HCT116 (cell line): ENCODE measurements around the gene CHAF1A. TPM values are rescaled to one million over a fixed set of nuclear protein-coding genes. Genes with fewer than 3 reads are reported as not detected.

Experiments
- ATAC-seq: fragments of 200-7000 bp; cut with Tn5 transposase; 2 replicates; pipeline ENCODE4 v1.9.1; 2020; ENCODE audit warnings: mild to moderate bottlenecking, moderate library complexity
- BruUV-seq: library from RNA; stranded (reverse); fragments of 400-500 nt; replicated peaks from 2 replicates; lab custom pipeline; 2021; lab: Mats Ljungman, UMichigan
- CTCF ChIA-PET: fragments of 300-600 bp; sonication (Branson Sonifier 250); formaldehyde crosslinking; loops from one replicate; lab custom pipeline; 2021; ENCODE audit warnings: antibody characterized with exemption; lab: Charles Lee
- POLR2A ChIA-PET: fragments of 300-600, 350-600 bp; sonication (Branson Sonifier 250); formaldehyde crosslinking; loops from one replicate; lab custom pipeline; 2021; ENCODE audit warnings: antibody characterized with exemption; lab: Charles Lee
- RAD21 ChIA-PET, 2 experiments: fragments of 300-600 bp; sonication (Branson Sonifier 250); formaldehyde crosslinking; loops; one replicate each; lab custom pipeline; 2023; ENCODE audit warnings: low total read pairs in 2 of 2; ENCODE audit not compliant: uncharacterized antibody in 2 of 2, unreplicated experiment in 2 of 2, low non-redundant PET in 1 of 2; lab: Charles Lee
- DNase-seq: peaks from one replicate; pipeline ENCODE4 v3.0.0-alpha.2; 2010; ENCODE audit warnings: low read depth, low spot score
- H2AFZ ChIP-seq: fragments of 200-600 bp; shearing (Covaris generic), sonication (generic); 2 replicates; pipeline ENCODE4 v1.6.1; 2017; ENCODE audit warnings: low read depth, mixed run types, mixed read lengths, antibody characterized with exemption, low read length; ENCODE audit not compliant: poor library complexity, severe bottlenecking
- H3K27ac ChIP-seq: 2 replicates; pipeline ENCODE4 v1.5.1; 2012; ENCODE audit warnings: low read depth, low read length
- H3K27me3 ChIP-seq: fragments of 200-600 bp; sonication (generic); 2 replicates; pipeline ENCODE4 v1.6.1; 2016; ENCODE audit warnings: mixed run types, low read length, mixed read lengths; ENCODE audit not compliant: insufficient read depth
- H3K36me3 ChIP-seq, 2 experiments: fragments of 200-500 bp in 1 of 2; fragments of 200-600 bp in 1 of 2; sonication (Bioruptor generic) in 1 of 2; sonication (generic) in 1 of 2; 2 replicates each; pipeline versions ENCODE4 v1.5.1 to v1.6.1; 2014 to 2016; ENCODE audit warnings: low read length in 2 of 2, inconsistent platforms in 1 of 2, mixed read lengths in 1 of 2, mixed run types in 1 of 2; ENCODE audit not compliant: insufficient read depth in 2 of 2, control insufficient read depth in 1 of 2
- H3K4me1 ChIP-seq, 2 experiments: fragments of 200-600 bp in 1 of 2; sonication (generic) in 1 of 2; 2 replicates each; pipeline versions ENCODE4 v1.5.1 to v1.6.1; 2012 to 2017; ENCODE audit warnings: low read length in 2 of 2, inconsistent platforms in 1 of 2, mild to moderate bottlenecking in 1 of 2, mixed read lengths in 1 of 2, mixed run types in 1 of 2, moderate library complexity in 1 of 2; ENCODE audit not compliant: insufficient read depth in 2 of 2, control insufficient read depth in 1 of 2
- H3K4me2 ChIP-seq: fragments of 200-600 bp; sonication (generic); 2 replicates; pipeline ENCODE4 v1.6.1; 2017; ENCODE audit warnings: mixed run types, low read length, mixed read lengths
- H3K4me3 ChIP-seq, 2 experiments: fragments of 200-600 bp in 1 of 2; sonication (generic) in 1 of 2; replicated peaks in 1 of 2; 2 replicates each; pipeline ENCODE4 v1.5.1; 2011 to 2016; ENCODE audit warnings: low read length in 2 of 2, control low read depth in 1 of 2, low read depth in 1 of 2, mild to moderate bottlenecking in 1 of 2, mixed read lengths in 1 of 2, mixed run types in 1 of 2
- H3K79me2 ChIP-seq: fragments of 200-600 bp; sonication (generic); 2 replicates; pipeline ENCODE4 v1.6.1; 2017; ENCODE audit warnings: mild to moderate bottlenecking, mixed run types, low read length, moderate library complexity, mixed read lengths; ENCODE audit not compliant: insufficient read depth
- H3K9ac ChIP-seq: fragments of 200-600 bp; sonication (generic); 2 replicates; pipeline ENCODE4 v1.6.1; 2016; ENCODE audit warnings: low read length, mixed read lengths
- H3K9me2 ChIP-seq: fragments of 200-600 bp; sonication (generic), shearing (Covaris generic); 2 replicates; pipeline ENCODE4 v1.6.1; 2017; ENCODE audit warnings: mixed run types, mild to moderate bottlenecking, moderate library complexity; ENCODE audit not compliant: insufficient read depth
- H3K9me3 ChIP-seq, 2 experiments: fragments of 200-500 bp in 1 of 2; fragments of 200-600 bp in 1 of 2; sonication (Bioruptor generic) in 1 of 2; sonication (generic) in 1 of 2; 2 replicates each; pipeline ENCODE4 v1.6.1; 2014 to 2017; ENCODE audit warnings: low read length in 2 of 2, mixed read lengths in 2 of 2, inconsistent platforms in 1 of 2, low read depth in 1 of 2, mild to moderate bottlenecking in 1 of 2, mixed run types in 1 of 2, moderate library complexity in 1 of 2; ENCODE audit not compliant: control insufficient read depth in 1 of 2, insufficient read depth in 1 of 2
- H4K20me1 ChIP-seq: fragments of 200-600 bp; sonication (generic), shearing (Covaris generic); 2 replicates; pipeline ENCODE4 v1.6.1; 2017; ENCODE audit warnings: mixed run types, mild to moderate bottlenecking, moderate library complexity; ENCODE audit not compliant: insufficient read depth
- ATF3 ChIP-seq: IDR thresholded peaks from 2 replicates; pipeline ENCODE4 v1.6.1; 2012
- CBX3 ChIP-seq: IDR thresholded peaks from 2 replicates; pipeline ENCODE4 v1.6.1; 2012; ENCODE audit warnings: low read depth
- FOSL1 ChIP-seq: IDR thresholded peaks from 2 replicates; pipeline ENCODE4 v1.6.1; 2012; ENCODE audit warnings: low read depth
- JUND ChIP-seq: IDR thresholded peaks from 2 replicates; pipeline ENCODE4 v1.6.1; 2012
- POLR2AphosphoS5 ChIP-seq: IDR thresholded peaks from 2 replicates; pipeline ENCODE4 v1.6.1; 2011; ENCODE audit warnings: mild to moderate bottlenecking, low read depth, low read length, moderate library complexity
- RAD21 ChIP-seq: IDR thresholded peaks from 2 replicates; pipeline ENCODE4 v1.6.1; 2012; ENCODE audit warnings: low read depth, mild to moderate bottlenecking
- SIN3A ChIP-seq: IDR thresholded peaks from 2 replicates; pipeline ENCODE4 v1.6.1; 2012; ENCODE audit warnings: low read depth
- SP1 ChIP-seq: IDR thresholded peaks from 2 replicates; pipeline ENCODE4 v1.6.1; 2012; ENCODE audit warnings: low read depth
- SRF ChIP-seq: IDR thresholded peaks from 2 replicates; pipeline ENCODE4 v1.6.1; 2012; ENCODE audit warnings: low read depth
- ZNF274 ChIP-seq: fragments of 200-500 bp; sonication (Bioruptor generic); IDR thresholded peaks from 2 replicates; pipeline ENCODE4 v1.6.1; 2014; ENCODE audit warnings: mild to moderate bottlenecking, low read depth, low read length, inconsistent platforms
- intact Hi-C: fragments of 100-400 bp; cut with micrococcal nuclease; formaldehyde crosslinking; loops from 2 replicates; pipeline ENCODE4 v1.10.0; 2022
- total RNA-seq: library from RNA; stranded (reverse); gene quantifications from one replicate; pipeline ENCODE4 v1.2.1, GENCODE V29; 2021; ENCODE audit not compliant: unreplicated experiment
- TF ChIP-seq, protein P1 (sequence below): IDR thresholded peaks from 2 replicates; pipeline ENCODE4 v1.6.1; 2012; ENCODE audit warnings: low read depth
- TF ChIP-seq, protein P2 (sequence below), 3 experiments: fragments of 200-600 bp in 1 of 3; sonication (generic) in 1 of 3; IDR thresholded peaks in 2 of 3; conservative IDR thresholded peaks in 1 of 3; 2 replicates each; pipeline ENCODE4 v1.5.1; 2012 to 2017; ENCODE audit warnings: low read depth in 2 of 3, low read length in 2 of 3, antibody characterized with exemption in 1 of 3, borderline replicate concordance in 1 of 3, control low read depth in 1 of 3, mild to moderate bottlenecking in 1 of 3, mixed read lengths in 1 of 3, mixed run types in 1 of 3, moderate library complexity in 1 of 3; ENCODE audit not compliant: insufficient read depth in 1 of 3

Gene CHAF1A
- total RNA-seq, 1 experiment from 2014 or later: 69.9 TPM

- TF ChIP-seq POLR2AphosphoS5 (0 out of 2 replicates have a peak, but pooled peaks have one; percentile 13), FOSL1 (no peak)
- H3K4me1 ChIP-seq: peaks cover 6 to 29% of the 10 kb centered on the region in 2 experiments; a peak in 3 of 4 replicates
- no peak overlapping the region; the same call in 1 of the 2 replicates for H3K27ac ChIP-seq
- no peaks in the 10 kb centered on the region for H3K9me2 ChIP-seq
- H2AFZ ChIP-seq: no peak overlapping the region
- intact Hi-C loops: loop anchor here (5.0 kb wide), 1 partner anchor 39 kb away; the partner anchor contains the start of genes CHAF1A and SH3GL1
- DNase-seq (no peak), ATAC-seq (no peak; the same call in 1 of the 2 replicates)
- BruUV-seq: no TSS peak
- H3K4me3 ChIP-seq: no peak overlapping the region
- RAD21 ChIA-PET: no interaction called here
- H3K79me2 ChIP-seq: peaks cover 18% of the 10 kb centered on the region; the same call in 1 of the 2 replicates
- peaks cover 5 to 11% of the 10 kb centered on the region in 2 experiments; a peak in 2 of 4 replicates for H3K36me3 ChIP-seq
- no peaks in the 10 kb centered on the region for H4K20me1 ChIP-seq
- H3K9ac ChIP-seq: no peak overlapping the region
- POLR2A ChIA-PET: no interaction called here
- no peaks in the 10 kb centered on the region for H3K9me3 ChIP-seq
- CTCF ChIA-PET: interaction anchor here (0.6 to 2.2 kb wide), 3 partner anchors 11 to 35 kb away, joined by 3 to 9 read pairs (median 3); no protein-coding TSS in a partner anchor
- no peak overlapping the region for H3K4me2 ChIP-seq
- no peaks in the 10 kb centered on the region for H3K27me3 ChIP-seq
Measured at GRCh38 chr19:4363571-4364304, 38.7 kb upstream of the CHAF1A start.

- Histone ChIP-seq H3K79me2 (peaks cover 30% of the 10 kb centered on the region), H3K27me3 (no peaks in the 10 kb centered on the region), H2AFZ (no peak overlapping the region), H3K9me2 (no peaks in the 10 kb centered on the region), H4K20me1 (no peaks in the 10 kb centered on the region), H3K4me1 (peaks cover 6 to 41% of the 10 kb centered on the region in 2 experiments; a peak in 3 of 4 replicates), H3K36me3 (peaks cover 5 to 11% of the 10 kb centered on the region in 2 experiments; a peak in 2 of 4 replicates), H3K9ac (no peak overlapping the region), H3K4me2 (no peak overlapping the region), H3K27ac (peak overlapping the region; percentile 19; the same call in 1 of the 2 replicates), H3K9me3 (no peaks in the 10 kb centered on the region), H3K4me3 (no peak overlapping the region)
- ChIA-PET CTCF (no interaction called here), POLR2A (no interaction called here), RAD21 (no interaction called here)
- no peak for ATAC-seq
- no peak for DNase-seq
- BruUV-seq: no TSS peak
- intact Hi-C loops: no loop called here
- TF ChIP-seq ATF3 (no peak), CBX3 (no peak), SP1 (no peak), ZNF274 (no peak), RAD21 (no peak), SRF (no peak), SIN3A (no peak), JUND (no peak)
- TF ChIP-seq, protein P1, sequence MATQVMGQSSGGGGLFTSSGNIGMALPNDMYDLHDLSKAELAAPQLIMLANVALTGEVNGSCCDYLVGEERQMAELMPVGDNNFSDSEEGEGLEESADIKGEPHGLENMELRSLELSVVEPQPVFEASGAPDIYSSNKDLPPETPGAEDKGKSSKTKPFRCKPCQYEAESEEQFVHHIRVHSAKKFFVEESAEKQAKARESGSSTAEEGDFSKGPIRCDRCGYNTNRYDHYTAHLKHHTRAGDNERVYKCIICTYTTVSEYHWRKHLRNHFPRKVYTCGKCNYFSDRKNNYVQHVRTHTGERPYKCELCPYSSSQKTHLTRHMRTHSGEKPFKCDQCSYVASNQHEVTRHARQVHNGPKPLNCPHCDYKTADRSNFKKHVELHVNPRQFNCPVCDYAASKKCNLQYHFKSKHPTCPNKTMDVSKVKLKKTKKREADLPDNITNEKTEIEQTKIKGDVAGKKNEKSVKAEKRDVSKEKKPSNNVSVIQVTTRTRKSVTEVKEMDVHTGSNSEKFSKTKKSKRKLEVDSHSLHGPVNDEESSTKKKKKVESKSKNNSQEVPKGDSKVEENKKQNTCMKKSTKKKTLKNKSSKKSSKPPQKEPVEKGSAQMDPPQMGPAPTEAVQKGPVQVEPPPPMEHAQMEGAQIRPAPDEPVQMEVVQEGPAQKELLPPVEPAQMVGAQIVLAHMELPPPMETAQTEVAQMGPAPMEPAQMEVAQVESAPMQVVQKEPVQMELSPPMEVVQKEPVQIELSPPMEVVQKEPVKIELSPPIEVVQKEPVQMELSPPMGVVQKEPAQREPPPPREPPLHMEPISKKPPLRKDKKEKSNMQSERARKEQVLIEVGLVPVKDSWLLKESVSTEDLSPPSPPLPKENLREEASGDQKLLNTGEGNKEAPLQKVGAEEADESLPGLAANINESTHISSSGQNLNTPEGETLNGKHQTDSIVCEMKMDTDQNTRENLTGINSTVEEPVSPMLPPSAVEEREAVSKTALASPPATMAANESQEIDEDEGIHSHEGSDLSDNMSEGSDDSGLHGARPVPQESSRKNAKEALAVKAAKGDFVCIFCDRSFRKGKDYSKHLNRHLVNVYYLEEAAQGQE: no peak
- TF ChIP-seq, protein P2, sequence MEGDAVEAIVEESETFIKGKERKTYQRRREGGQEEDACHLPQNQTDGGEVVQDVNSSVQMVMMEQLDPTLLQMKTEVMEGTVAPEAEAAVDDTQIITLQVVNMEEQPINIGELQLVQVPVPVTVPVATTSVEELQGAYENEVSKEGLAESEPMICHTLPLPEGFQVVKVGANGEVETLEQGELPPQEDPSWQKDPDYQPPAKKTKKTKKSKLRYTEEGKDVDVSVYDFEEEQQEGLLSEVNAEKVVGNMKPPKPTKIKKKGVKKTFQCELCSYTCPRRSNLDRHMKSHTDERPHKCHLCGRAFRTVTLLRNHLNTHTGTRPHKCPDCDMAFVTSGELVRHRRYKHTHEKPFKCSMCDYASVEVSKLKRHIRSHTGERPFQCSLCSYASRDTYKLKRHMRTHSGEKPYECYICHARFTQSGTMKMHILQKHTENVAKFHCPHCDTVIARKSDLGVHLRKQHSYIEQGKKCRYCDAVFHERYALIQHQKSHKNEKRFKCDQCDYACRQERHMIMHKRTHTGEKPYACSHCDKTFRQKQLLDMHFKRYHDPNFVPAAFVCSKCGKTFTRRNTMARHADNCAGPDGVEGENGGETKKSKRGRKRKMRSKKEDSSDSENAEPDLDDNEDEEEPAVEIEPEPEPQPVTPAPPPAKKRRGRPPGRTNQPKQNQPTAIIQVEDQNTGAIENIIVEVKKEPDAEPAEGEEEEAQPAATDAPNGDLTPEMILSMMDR (IDR thresholded peaks at IDR 0.05 in 2 of 3, conservative IDR thresholded peaks at IDR 0.05 in 1 of 3; ENCODE audit: borderline replicate concordance in 1 of 3, insufficient read depth in 1 of 3, low read depth in 2 of 3, low read length in 2 of 3): no peak
Measured at GRCh38 chr19:4365341-4365740, 37.1 kb upstream of the CHAF1A start.
